ENCODE data around the gene PDCD2L.

The PDCD2L gene

DNA sequence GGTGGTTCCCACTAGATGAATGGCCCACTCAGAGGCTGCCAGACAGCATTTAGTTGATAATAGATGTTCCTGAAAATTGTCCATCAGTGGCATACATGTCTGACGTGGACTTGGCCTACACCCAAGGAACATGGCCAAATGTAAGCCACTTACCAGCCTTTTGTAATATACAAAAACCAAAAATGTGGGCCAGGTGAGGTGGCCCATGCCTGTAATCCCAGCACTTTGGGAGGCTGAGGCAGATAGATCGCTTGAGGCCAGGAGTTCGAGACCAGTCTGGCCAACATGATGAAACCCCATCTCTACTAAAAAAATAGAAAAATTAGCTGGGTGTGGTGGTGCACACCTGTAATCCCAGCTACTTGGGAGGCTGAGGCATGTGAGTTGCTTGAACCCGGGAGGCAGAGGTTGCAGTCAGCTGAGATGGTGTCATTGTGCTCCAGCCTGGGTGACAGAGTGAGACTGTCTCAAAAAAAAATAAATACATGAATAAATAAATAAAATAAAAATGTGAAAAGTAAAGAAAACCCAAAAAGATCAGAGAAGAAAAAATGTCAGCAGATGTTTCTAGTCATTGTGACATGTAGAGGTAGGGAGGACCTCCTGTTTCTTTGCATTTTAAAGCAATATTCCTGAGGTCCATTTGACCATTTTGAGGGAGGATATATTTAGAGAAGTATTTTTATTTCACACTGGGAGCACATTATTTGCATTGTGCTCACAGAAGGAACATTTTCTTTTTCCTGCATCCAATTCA is 70.2 kb downstream of the PDCD2L start:
- DNase-seq: no peak

GRCh38 chr19:34475026-34475974 is 71.1 kb downstream of the PDCD2L start:
- no peak for DNase-seq
